Measurements from ENCODE around the gene NUDT16L1.

NUDT16L1 gene

DNA sequence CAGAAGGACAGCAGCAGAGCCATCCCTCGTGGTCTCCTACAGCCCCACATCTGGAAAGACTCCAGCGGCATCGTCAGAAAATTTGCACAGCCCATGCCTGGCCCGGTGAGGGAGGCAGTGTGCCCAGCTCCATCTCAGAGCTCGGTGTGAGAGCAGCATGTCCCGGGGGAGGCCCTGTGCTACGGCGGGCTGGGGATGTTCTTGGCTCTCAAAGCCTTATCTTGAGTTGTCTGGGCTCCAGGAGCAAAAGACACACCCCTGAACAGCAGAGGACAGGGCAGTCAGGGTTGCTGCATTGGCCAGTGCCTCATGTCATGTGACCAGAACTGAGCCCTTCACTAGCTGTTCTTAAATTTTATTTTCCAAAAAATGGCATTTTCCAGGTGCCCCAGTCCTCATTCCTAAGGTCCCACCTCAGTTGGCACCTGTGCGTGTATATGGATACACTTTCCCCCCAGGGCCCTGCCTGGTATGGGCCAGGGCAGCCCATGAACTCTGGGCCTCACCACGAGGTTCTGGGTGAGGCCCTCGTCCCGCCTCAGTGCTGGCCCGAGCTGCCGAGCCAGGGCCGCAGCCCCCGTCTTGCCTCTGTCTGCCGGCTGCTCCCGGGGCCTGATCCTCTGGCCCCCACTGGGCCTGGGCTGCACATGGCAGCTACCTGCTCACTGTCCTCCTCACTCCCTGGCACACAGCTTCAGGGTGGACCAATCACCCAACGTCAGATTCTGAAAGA lies 3.0 kb downstream of the NUDT16L1 start:
- DNase-seq: no peak

DNA sequence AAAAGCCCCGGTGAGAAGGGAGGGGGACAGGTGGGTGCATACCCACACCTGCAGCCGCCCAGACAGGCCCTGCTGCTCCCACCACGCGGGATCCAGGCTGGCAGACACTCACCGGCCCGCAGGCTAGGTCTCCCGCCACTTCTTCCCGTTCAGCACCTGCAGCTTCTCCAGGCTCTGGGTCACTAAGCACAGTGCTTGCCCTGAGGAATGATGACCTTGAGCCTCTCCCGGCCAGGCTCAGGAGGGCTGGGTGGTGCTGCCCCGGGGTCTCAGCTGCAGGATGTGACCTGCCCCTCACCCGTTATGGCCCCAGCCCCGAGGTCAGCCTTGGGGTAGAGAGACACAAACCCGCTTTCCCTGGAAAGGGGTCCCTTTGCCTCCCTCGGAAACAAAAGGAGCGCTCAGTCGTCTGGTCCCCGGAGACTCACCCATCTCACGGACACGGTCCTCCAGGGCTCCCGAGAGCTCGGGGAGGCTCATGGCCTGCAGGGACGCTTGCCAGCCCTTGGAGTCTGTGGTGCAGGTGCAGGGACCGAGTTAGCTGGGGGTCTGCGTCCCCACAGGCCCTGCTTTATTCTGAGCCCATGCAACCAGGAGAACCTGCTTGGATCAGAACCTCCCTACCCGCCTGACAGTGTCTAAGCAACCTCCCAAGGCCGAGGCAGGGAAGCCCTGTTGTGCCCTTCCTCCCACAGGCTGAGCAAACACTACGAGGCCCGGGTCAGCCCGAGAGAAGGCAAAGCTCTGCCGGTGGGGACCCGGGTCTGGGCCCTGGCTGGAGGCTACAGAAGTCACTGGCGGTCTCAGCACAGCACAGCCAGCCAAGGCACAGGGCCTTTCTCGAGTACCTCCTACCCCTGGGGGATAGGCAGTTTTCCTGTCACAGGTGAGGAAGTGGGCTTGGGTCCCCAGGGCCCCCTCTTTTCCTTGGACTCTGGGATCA lies 3.8 kb downstream of the NUDT16L1 start:
- DNase-seq: no peak

DNA sequence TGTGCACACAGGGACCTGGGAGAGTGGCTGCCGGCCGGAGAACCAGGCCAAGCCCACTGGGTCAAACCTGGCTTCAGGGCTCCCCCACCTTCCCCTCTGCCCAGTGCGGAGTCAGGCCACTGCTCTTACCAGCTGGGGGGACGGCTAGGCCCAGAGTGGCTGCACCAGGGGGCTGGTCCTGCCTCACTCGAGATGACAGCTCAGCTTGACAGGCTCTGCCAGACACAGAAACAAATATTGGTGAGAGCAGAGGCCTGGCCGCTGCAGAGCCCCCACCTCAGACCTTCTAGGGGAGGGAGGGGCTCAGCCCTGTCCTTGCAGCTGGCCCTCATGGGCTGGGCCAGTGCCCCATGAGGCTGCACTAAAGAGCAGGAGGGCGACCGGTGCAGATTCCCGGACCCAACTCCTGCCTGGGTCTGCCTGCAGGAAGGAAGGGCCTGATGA lies 4.5 kb downstream of the NUDT16L1 start:
- no peak for DNase-seq

DNA sequence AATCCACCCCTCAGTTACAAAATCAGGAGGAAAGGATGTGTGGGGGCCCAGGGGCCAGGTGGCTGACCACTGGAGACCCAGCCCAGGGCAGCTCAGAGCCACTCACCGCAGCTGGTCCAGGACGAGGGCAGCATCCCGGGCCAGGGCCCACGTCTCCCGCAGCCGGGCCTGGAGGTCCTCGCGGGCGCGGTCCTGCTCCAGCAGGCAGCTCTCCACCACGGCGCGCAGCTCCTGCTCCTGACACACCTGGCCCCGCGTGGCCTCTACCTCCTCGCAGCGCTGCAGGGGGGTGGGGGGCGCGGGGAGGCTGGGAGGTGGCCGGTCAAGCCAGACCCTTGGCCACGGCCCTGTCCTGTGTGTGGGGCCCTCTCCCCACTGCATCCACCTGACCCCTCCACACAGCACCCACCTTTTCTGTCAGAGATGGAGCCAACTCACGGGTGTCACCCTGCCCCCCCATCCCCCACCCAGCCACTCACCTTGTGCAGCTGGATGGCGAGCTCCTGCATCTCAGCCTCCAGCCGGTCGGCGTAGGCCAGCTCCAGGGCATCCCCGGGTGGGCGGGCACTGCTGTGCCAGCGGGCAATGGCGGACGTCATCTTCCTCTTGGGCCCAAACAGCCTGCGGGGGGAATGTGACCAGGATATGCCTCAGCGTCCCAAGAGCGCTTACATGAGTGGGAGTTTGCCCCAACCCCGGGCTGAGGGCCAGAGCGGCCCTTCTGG lies 5.1 kb downstream of the NUDT16L1 start:
- DNase-seq: no peak

DNA sequence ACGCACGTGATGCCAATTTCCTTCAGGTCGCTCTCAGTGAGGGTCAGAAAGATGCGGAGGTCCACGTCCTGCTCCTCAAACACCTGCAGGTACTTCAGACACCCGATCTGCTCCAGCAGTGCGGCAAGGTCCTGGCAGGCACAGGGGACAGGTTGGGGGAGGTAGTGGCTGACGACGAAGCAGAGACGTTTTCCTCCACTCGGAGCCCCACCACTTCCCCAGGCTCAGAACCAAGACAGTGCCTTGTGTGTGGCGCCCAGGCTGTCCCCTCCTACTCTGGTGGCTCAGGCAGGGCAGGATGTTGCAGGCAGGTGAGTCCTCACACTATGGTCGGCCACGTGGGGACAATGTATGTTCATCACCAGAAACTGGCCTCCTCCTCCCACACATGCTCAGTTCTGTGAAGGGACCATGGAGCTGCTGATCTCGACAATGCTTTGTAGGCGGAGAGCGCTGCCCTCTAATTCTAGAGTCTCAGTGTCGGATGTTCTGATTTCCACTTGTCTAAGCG lies 5.7 kb downstream of the NUDT16L1 start:
- no peak for DNase-seq

DNA sequence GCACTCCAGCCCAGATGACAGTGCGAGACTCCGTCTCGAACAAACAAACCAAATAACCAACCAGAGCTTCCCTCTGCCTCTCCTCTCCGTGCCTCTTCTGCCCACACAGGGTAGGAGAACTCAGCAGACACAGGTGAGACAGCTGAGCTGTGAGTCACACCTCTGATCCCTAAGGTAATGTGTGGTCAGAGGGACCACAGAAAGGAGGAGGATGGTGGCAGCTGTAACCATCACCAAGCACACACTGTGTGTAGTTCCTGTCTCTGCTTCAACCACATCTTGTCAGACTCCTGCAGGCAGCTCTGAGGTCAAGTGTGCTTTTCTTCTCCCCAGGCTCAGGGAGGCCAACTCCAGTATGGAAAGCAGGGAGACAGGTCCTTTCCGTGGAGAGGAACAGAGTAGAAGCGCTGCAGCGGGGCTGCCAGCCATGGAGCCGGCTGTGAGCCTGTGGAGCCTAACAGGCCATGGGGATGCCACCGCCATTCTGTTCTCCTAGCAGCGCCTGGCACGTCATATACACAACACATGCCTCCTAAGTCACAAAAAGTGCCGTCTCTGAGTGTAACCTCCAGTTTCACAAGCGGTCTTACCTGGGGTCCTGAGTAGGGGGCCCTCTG lies 7.1 kb downstream of the NUDT16L1 start:
- no peak for DNase-seq

DNA sequence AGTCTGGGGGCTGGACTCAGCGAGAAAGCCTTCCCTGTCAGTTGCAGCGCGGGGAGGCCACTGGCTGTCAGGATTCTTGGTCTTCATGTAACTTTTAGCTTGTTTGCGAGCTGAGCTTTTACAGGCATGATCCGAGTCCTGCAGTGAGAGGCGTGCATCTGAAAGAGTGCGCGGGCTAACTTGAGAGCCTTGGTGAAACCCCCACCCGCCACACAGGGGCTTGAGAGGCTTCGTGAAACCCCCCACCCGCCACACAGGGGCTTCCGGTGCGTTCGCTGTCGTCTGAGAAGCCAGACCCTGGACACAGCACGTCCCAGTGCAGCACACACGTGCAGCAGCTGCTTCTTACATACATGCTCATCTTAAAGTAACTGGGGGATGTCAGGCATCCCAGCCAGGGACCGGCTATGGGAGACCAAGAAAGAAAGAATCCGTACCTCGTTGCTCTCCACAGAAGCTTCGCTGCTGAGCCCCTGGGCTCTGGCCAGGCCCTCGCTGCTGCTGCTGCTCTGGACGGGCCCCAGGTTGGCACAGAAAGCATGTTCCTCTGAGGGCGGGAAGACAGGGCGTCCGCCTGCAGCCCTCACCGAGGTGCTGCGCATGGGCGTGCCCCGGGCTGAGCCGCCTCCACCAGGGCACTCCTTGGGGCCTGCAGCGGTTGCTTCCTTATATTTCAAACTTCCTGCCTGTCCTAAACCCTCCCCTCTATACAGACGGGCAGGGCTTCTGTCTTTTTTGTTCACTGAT lies 7.8 kb downstream of the NUDT16L1 start:
- no peak for DNase-seq

DNA sequence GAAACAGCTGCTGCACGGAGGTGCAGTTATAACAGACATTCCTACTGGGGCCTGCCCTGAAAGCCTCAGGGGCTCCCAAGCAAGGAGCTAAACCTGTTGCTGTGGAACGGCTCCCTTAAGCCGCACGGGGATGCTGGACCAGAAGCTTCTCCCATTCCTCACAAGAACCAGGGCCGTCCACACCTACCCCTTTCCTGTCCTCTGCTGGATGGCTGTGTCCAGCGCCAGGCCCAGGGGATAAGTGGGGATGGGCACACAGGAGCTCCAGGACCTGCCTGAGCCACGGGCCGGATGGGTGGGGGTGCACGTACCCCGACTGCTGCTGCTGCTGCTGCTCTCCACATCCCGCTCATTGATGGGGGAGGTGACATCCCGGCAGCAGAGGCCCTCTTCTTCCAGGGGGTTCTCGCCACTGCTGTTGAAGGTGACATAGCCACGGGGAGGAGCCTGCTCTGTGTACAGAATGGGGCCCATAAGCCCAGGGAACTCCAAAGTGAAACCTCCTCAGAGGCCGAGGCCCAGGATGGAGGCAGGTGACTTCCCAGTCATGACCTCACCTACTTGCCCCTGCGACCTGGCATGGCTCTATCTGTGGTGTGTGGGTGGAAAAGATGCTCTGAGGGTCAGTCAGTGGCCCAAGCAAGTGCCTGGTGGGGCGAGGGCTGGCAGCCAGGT lies 8.6 kb downstream of the NUDT16L1 start:
- DNase-seq: no peak

DNA sequence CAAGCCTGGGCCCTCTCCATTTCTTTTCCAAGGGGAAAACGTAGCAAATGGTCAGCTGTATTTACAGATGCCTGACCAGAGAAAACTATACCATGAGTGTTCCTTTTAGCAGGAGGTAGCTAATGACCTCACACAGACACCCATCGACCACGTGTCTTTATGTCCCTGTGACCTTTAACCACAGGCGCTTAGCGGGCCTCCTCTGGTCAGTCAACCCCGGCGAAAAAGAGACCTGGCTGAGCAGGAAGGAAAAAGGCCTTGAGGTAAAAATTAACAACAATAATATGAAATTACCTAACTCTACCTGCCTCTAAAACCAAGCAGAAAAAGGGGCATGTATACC lies 9.1 kb downstream of the NUDT16L1 start:
- DNase-seq: no peak

DNA sequence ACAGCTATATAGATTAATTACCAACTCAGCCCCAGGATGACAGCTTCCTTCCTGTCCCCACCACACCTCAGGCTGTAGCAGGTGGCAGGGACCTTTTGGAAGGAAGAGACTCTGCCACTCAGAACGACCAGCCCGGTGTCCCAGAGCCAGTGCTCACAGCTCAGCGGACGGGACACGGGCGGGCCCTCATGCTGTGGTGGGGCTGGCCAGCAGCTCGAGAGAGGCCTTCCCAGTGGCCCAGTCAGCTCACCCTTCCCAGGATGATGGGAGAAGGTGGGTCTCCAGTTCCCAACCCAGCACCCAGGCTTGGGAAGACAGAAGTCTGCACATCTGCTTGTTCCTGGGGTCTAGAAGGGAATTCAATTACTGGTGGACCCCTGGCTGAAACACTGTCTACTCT lies 10.5 kb downstream of the NUDT16L1 start:
- DNase-seq: no peak

DNA sequence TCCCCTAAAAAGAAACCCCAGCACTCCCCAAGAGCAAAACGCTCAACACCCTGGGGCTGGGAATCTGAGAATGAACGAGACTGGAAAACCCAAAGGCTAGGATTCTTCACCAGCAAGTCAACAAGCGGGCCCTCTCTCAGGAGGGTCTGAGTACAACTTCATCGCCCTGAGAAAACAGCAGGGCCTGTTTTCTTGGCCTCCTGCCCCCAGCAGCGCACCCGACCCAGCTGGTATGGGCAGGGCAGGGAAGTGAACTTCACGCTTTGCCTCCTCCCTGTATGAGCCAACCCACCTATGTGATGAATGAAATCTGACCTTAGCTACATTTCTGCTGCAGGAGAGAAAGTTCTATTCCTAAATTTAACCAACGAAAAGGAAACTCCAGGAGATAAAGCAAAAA lies 11.1 kb downstream of the NUDT16L1 start:
- no peak for DNase-seq

DNA sequence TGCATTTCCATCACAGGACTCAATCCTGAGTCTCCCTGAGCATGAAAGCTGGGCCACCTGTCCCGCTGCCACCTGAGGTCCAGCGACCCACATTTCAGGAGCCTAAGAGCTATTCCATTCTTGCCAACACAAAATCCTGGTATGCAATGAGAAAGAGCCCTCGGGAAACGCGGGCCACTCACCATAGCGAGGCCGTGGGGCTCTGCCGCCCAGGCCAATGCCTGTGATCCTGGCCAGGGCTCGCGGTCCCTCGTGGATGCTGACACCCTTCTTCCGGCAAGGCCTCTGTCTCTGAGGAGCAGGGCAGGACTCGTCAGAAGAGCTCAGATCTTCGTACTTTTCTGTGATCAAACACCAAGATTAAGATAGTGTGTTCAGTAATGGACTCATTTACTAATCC lies 11.6 kb downstream of the NUDT16L1 start:
- no peak for DNase-seq

DNA sequence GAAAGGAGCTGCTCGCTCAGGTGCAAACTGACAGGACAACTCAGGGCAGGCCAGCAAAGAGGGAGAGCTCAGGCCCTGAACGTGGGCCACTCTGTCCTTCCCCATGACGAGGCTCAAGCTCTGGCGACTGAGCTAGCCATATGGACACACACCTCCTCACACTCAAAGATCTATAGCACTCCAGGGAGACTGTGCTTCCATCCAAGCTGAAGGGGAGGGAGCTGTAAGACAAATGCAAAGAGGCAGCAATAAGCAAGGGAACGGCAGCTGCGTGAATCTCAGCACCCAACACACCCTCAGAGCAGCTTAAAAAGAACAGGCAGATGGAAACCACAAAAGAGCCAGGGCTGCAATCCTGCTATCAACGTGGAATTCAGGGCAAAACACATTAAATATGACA lies 13.5 kb downstream of the NUDT16L1 start:
- DNase-seq: no peak

DNA sequence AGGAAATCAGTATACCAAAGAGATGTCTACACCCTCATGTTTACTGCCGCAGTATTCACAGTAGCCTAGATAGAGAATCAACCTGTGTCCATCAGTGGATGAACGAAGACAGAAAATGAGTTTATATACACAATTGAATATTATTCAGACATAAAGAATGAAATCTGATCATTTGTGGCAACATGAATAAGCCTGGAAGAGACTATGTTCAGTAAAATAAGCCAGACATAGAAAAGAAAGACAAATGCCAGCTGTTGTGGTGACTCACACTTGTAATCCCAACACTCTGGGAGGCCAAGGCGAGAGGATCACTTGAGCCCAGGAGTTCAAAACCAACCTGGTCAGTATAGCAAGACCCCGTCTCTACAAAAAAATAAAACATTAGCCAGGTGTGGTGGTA lies 16.1 kb downstream of the NUDT16L1 start:
- no peak for DNase-seq

DNA sequence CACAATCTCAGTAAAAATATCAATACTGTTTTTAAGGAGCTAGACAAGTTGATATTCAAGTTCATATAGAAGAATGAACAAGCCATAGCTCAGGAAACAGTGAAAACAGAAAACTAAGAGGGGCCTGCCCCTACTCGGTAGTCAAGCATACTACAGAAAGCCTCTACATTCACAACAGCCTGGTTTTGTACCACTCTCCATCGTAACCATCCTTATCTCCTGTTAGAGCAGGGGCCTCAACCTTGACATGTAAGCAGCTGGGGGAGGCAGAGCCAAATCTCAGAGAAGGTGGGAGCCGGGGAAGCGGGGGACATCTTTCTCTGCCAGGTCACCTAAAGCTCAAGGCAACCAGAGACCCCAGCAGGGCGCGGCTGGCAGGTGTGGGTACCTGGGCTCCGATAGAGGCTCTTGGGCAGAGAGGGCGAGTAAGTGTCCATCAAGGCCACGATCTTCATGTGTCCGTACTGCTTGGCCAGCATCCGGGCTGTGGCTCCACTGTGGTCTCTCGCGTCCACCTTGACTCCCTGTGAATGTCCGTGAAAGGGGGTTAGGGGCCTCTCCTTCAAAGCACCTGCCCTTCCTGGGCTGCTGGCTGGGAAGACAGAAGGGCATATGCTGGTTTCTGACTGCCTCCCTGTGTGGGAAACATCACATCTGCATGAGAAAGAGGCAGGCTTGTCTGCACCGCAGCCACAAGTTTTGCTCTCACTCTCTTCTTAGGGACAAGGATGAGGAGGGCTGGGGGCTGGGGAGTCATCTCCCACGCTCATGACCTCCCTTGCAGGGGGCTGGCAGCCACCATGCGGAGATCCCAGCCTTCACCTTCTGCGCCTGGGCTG lies 20.5 kb downstream of the NUDT16L1 start:
- no peak for DNase-seq

DNA sequence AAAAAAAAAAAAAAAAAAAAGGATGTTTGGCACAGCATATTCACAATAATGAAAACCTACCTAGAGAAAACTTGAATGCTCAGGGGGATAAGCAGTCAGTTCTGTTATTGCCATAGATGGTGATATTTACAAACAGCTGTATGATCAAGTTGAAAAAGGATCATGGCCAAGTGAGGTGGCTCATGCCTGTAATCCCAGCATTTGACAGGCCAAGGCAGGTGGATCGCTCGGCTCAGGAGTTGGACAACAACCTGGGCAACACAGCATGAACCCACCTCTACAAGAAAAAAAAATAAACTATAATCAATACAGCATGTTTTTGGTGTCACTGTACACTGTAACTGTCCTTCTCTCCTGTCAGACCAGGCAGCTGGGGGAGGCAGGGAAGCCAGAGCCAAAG lies 21.6 kb downstream of the NUDT16L1 start:
- no peak for DNase-seq

DNA sequence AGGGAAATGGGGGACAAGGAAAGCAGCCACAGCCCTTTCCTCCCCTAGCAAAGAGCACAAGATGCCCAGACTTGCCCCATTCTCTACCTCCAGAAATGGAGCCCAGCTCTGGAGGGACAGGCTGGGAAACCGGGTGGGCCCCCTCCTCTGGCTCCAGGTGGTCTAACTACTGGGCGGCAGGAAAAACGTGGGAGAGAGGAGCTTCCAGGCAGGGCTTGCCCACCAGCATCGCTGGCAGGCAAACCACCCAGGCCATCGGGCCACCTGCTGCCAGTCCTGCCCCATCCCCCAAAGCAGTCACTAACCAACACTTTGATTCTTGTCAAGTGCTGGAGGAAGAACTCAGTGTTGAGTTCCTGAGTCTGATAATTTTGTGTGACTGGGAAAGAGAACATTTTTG lies 25.1 kb downstream of the NUDT16L1 start:
- no peak for DNase-seq

DNA sequence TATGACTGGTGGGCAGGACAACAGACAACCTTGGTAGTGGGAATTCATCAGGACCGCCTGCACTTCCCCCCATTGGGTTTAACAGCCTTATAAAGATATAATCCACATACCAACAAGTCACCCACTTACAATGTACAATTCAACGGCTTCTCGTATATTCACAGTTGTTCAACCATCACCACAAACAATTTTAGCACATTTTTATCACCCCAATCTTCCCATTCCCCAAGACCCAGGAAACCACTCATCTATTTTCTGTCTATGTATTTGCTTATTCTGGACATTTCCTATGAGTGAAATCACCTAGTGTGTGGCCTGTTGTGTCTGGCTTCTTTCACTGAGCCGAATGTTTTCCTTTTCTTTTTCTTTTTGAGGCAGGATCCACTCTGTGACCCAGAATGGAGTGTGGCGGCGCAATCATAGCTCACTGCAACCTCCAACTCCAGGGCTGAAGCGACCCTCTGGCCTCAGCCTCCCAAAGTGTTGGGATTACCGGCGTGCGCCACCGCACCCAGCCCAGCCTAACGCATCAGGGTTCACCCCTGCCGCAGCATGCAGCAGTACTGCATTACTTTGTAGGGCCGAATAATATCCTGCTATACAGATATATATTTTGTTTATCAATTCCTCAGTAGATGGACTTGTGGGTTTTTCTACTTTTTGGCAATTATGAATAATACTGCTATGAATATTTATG lies 29.9 kb downstream of the NUDT16L1 start:
- no peak for DNase-seq

DNA sequence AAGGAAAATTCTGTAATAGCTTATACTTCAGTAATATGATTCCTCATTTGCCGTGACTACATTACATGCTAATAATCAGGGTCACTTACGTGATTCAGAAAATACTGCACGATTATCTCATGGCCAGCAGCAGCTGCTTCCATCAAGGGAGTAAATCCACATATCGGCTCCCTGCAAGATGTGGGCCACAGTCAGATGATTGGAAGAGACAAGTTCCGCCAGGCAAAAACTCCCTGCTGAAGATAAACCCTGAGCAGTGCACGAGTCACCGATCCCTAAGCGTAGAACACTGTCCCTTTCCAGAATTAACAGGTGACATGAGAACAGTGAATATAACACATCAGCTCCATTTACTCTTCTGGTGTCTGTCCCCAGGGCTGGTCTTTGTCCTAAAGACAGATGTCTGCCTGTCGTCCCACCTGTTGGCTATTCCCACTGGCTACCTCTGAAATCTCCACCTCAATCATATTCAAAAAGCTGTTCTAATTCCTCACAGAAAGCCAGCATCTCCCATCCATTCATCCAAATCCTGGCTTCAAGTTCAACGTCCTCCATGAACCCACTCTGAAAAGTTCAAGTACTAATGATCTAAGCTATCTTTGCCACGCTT lies 31.4 kb downstream of the NUDT16L1 start:
- no peak for DNase-seq

DNA sequence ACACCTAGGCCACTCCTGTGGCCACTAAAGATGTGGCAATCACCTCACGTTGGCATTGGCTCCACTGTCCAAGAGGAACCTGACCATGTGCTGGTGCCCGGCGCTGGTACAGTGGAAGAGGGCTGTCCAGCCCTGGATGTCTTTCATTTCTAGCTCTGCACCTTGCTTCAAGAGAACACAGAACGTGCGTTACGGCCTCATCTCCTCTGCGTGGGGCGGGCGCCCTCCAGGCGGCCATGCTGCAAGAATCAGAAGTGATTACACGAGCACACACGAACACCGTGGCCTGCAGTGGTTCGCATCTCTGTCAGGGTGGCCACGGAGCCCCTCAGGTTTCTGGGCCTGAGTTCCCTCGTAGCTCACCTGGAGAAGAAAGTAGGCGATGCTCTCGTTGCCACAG lies 33.3 kb downstream of the NUDT16L1 start:
- no peak for DNase-seq

Measured in midbrain (tissue), 1 donor.